Stimulated activated CD4-positive, alpha-beta T cell treated with anti-CD3 and anti-CD28 coated beads, Interleukin-4, amount 100 ng/mL, for 1 hour (primary cell): ENCODE results near the gene FBXW10B.
"Not testable (repeated sequence)": the region's sequence is repeated elsewhere in the genome, so short reads cannot be mapped to it uniquely, and the experiment has no call there.

Experiments used
- DNase-seq: peaks from one replicate; pipeline ENCODE4 v3.0.0-alpha.2; 2020

Gene FBXW10B

DNA sequence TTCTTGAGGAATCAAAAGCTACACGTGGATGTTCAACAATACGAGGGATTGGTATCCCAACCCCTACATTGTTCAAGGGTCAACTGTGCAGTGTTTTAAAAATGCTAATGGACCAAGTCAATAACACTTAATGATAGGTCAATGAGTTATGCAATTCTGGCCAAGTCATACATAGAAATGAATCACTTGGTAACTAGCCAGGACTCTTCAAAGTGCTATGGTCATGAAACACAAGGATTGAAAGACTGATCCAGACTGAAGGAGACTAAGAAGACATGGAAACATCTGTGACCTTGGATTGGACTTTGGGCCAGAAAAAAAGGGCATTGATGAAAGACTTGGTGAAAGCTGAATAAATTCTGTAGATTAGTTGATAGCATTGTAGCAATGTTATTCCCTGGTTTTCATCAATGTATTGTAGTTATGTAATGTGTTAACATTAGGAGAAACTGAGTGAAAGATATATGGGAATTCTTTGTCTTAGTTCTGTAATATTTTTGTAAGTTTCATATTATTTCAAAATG is 11.5 kb upstream of the FBXW10B start:
- not testable (repeated sequence) for DNase-seq

- DNase-seq: not testable (repeated sequence)
Measured at GRCh38 chr17:15629991-15630390, 10.5 kb upstream of the FBXW10B start.

- DNase-seq: not testable (repeated sequence)
Measured at GRCh38 chr17:15623661-15624209, 4.2 kb upstream of the FBXW10B start.

GRCh38 chr17:15623255-15623654 is 3.8 kb upstream of the FBXW10B start:
- not testable (repeated sequence) for DNase-seq

DNA sequence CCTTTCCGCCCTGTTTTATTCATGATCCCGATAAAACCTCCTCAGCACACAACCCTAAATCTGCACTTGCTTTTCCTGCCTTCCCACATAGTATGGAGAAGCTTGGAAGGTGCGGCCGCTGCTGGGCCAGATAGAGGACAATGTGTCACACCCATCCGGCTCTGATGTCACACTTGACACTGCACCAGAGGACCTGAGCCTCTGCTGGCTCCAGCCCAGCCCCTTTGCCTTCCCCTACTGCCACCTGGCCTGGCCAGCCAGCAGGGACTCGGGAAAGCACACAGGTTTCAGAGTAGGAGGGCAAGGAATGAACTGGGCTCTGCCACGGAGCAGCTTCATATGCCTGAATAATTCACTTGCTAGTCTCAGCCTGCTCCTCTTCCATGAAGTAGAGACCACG is 2.6 kb upstream of the FBXW10B start:
- DNase-seq: not testable (repeated sequence)

- not testable (repeated sequence) for DNase-seq
Measured at GRCh38 chr17:15616828-15617227, 2.7 kb downstream of the FBXW10B start.

DNA sequence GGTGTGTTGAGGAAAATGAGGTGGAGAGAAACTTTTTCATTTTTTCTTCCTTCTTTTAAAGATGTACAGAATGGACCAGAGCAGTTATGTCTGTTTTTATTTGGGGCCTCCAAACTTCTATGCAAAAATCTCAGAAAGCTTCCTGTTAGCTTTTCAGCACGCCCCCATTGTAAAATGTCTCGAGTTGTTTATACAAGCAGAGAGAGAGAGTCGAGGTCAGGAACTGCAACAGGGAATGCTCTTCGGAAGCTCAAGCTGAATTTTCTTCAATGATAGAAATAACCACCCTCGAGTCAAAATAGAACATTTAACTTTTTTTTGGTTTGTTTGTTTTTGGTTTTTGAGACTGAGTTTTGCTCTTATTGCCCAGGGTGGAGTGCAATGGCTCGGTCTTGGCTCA is 3.7 kb downstream of the FBXW10B start:
- not testable (repeated sequence) for DNase-seq

- not testable (repeated sequence) for DNase-seq
Measured at GRCh38 chr17:15613111-15613510, 6.4 kb downstream of the FBXW10B start.

DNA sequence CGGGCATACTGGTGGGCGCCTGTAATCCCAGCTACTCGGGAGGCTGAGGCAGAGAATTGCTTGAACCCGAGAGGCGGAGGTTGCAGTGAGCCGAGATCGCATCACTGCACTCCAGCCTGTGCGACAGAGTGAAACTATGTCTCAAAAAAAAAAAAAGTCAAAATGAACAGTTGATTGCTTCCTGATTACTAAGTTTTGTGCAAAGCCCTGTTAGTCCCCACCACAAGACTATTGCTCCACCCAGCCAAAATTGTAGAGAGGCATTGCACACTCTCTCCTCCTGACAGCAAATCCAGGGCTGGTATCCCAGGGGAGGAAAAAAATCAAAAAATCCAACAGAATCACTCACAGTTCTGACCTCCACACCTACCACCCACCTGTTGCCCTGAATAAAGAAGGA is 26.5 kb downstream of the FBXW10B start:
- DNase-seq: not testable (repeated sequence)

DNA sequence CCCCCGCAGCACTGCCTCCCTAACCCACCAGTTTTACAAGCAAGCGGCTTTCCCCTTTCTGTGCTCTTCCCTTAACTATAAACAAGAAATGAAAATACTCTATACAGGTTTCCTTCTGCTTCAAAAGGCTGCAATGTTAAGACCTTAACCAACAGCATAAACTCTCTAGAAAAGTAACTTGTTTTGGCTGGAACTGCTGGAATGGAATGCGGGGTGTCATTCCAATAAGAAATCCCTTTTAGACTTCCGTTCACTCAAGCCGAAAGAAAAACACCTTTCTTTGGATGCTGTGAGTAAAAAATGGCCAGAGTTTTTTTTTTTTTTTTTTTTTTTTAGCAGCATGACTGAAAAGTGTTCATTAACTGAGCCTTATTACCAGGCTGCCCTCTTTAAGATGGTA is 27.5 kb downstream of the FBXW10B start:
- DNase-seq: not testable (repeated sequence)

GRCh38 chr17:15590844-15591243 is 28.7 kb downstream of the FBXW10B start:
- DNase-seq: not testable (repeated sequence)

- DNase-seq: peak; percentile 3
Measured at GRCh38 chr17:15589544-15590536, 29.7 kb downstream of the FBXW10B start.

DNA sequence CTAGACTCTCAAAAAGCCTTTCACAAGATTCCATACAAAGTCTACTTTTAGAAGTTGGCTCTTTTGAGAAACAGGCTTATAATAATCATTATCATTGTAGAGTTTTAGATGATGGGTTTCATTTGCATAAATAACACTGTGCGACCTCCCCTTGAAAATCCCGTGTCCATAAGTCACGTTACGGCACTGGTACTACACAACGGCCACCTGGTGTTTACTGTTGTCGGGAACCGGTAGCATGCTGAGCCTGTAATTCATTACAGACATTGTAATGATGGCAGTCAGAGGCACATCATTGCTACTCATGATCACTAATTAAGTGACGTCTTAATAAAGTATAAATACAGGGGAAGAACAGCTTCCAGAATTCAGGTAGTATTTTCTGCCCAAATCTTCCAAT is 31.5 kb downstream of the FBXW10B start:
- DNase-seq: not testable (repeated sequence)

DNA sequence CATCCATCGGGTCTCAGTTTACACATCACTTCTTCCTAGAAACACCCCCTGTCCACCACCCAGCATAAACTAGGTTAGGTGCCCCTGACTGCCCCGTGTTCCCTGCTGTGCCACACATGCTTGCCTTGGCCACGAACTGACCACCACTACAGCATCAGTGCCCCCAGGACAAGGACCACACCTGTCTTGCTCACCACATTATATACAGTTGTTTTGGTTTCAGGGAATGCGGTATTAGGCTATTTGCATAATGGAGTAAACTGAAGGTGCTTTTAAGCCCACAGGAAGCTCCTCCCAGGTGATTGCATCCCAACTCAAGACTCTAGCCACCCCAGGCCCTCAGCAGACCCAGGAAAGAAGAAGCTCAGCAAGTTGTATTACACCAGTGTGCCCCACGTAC is 36.2 kb downstream of the FBXW10B start:
- DNase-seq: not testable (repeated sequence)

- not testable (repeated sequence) for DNase-seq
Measured at GRCh38 chr17:15581462-15581861, 38.0 kb downstream of the FBXW10B start.

DNA sequence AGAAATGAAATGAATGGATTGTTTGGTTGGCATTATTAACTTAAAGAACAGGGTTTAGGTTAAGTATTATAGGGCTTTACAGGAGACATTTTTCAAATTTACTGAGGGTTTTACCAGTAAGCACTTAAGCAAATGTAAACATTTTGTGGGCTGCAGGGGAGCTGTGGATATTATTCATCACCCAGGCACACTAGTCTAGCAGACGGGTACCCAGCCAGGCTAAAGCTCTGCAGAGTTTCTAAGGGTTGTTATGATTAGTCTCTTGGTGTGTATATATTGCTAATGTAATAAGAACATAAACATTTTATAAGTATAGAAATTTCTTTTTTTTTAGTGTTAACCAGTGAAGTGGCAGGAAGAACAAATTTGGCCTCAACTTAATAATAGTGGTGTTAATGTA is 42.7 kb downstream of the FBXW10B start:
- DNase-seq: not testable (repeated sequence)

DNA sequence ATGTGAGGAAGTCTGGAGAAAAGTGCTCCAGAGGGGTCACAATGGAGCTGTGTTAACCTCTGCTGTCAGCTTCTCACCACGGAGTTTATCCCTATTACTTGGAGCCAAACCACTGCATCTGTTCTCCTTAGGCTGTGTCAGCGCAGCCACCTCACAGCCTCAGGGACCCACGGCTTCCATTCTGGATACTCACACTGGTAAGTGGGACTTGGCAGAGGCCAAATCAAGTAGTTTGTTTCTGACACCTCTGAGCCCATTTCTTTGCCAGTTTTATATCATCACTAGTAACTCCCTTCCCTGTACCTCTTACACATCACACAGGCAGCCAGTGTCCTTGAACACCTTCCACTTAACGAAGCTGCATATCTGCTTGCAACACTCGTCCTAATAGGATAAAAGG is 44.8 kb downstream of the FBXW10B start:
- not testable (repeated sequence) for DNase-seq

DNA sequence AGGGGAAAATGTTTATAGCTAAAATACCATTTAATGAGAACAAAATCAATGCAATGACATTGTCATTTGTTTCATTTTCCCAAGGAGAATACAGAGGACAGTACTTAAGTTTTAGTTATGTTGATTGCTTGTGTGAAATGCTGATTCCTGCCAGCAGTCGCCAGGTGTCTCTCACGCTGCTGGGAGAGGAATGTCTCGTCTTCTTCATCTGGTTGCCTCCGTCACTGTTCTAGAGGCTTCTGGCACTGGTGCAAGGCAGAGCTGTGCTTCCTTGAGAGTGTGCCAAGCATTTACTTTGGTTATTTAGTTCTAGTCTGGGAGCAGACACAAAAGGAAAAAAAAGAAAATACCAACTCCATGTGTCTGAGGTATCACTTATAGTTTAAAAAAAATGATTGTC is 45.6 kb downstream of the FBXW10B start:
- DNase-seq: not testable (repeated sequence)
